Transverse colon (tissue), 3 donors: ENCODE data around the gene SENP8.
"Not testable (repeated sequence)": the region's sequence is repeated elsewhere in the genome, so short reads cannot be mapped to it uniquely, and the experiment has no call there.

Experiments
- CTCF ChIP-seq, 5 experiments: fragments of 200-600 bp in 3 of 5; fragments of 450-650 bp in 2 of 5; sonication (generic) in 3 of 5; IDR thresholded peaks; 1 replicate in 2 of 5; 2 replicates in 3 of 5; pipeline ENCODE4 v1.5.1; 2016 to 2017; ENCODE audit warnings: antibody characterized with exemption in 5 of 5, inconsistent platforms in 3 of 5, mild to moderate bottlenecking in 2 of 5, moderate library complexity in 1 of 5
- EP300 ChIP-seq: sonication (generic); formaldehyde crosslinking; IDR thresholded peaks from one replicate; pipeline ENCODE4 v1.6.1; 2017; ENCODE audit warnings: antibody characterized with exemption, low read depth
- POLR2A ChIP-seq: fragments of 450-650 bp; IDR thresholded peaks from one replicate; pipeline ENCODE4 v1.6.1; 2016; ENCODE audit warnings: antibody characterized with exemption, mild to moderate bottlenecking, moderate library complexity

GRCh38 chr15:72171978-72172377 lies 53.8 kb downstream of the SENP8 start:
- TF ChIP-seq EP300; POLR2A; CTCF (IDR thresholded peaks at IDR 0.05): not testable (repeated sequence)
